ENCODE data around the gene SLC8B1.

GRCh38 chr12:113249546-113249945 lies 85.4 kb downstream of the SLC8B1 start:
- TF ChIP-seq CTCF (tag by site-specific recombination; IDR thresholded peaks at IDR 0.05) (no peak), ZFP3 (tag by site-specific recombination; IDR thresholded peaks at IDR 0.05; ENCODE audit: low read depth) (no peak), ZNF513 (tag by site-specific recombination; IDR thresholded peaks at IDR 0.05) (no peak), ZNF777 (tag by site-specific recombination; IDR thresholded peaks at IDR 0.05; ENCODE audit: borderline replicate concordance) (no peak), ZBTB1 (tag by site-specific recombination; IDR thresholded peaks at IDR 0.05) (no peak), PRDM1 (tag by site-specific recombination; IDR thresholded peaks at IDR 0.05) (no peak), ZNF426 (tag by site-specific recombination; IDR thresholded peaks at IDR 0.05) (no peak), ZNF830 (tag by site-specific recombination; IDR thresholded peaks at IDR 0.05; ENCODE audit: low read depth) (no peak), SP7 (tag by site-specific recombination; IDR thresholded peaks at IDR 0.05) (no peak), ZNF423 (tag by site-specific recombination; IDR thresholded peaks at IDR 0.05) (no peak)

Measured in HEK293 (cell line).